Sigmoid colon (tissue), 7 donors: ENCODE results near the gene SCN9A. TPM values are rescaled to one million over a fixed set of nuclear protein-coding genes. Genes with fewer than 3 reads are reported as not detected.
"Not testable (repeated sequence)": the region's sequence is repeated elsewhere in the genome, so short reads cannot be mapped to it uniquely, and the experiment has no call there.

ENCODE experiments used
- DNase-seq: peaks from one replicate; pipeline ENCODE4 v3.0.0-alpha.2; 2019
- H3K27ac ChIP-seq, 4 donors: fragments of 200-600 bp; sonication (generic); one replicate each; pipeline ENCODE4 v1.5.1; 2016 to 2019; ENCODE audit warnings: mild to moderate bottlenecking in 1 of 4
- H3K27me3 ChIP-seq, 3 donors: fragments of 200-600 bp; sonication (generic); one replicate each; pipeline ENCODE4 v1.5.1; 2019; ENCODE audit warnings: mild to moderate bottlenecking in 1 of 3
- H3K36me3 ChIP-seq, 4 donors: fragments of 200-600 bp; sonication (generic); one replicate each; pipeline ENCODE4 v1.5.1; 2016 to 2019
- H3K4me1 ChIP-seq, 4 donors: fragments of 200-600 bp; sonication (generic); one replicate each; pipeline ENCODE4 v1.5.1; 2017 to 2019
- H3K4me3 ChIP-seq, 4 donors: fragments of 200-600 bp; sonication (generic); one replicate each; pipeline ENCODE4 v1.5.1; 2017 to 2019; ENCODE audit warnings: mild to moderate bottlenecking in 2 of 4, moderate library complexity in 1 of 4
- H3K9me3 ChIP-seq, 4 donors: fragments of 200-600 bp in 3 of 4; sonication (generic) in 3 of 4; one replicate each; pipeline versions ENCODE4 v1.5.1 to v1.6.1; 2013 to 2019
- EP300 ChIP-seq, 4 donors: sonication (generic); formaldehyde crosslinking; IDR thresholded peaks; one replicate each; pipeline ENCODE4 v1.6.1; 2017; ENCODE audit warnings: antibody characterized with exemption in 4 of 4
- POLR2A ChIP-seq, 2 donors: fragments of 450-650 bp; IDR thresholded peaks; one replicate each; pipeline ENCODE4 v1.6.1; 2016; ENCODE audit warnings: antibody characterized with exemption in 2 of 2, mild to moderate bottlenecking in 2 of 2, moderate library complexity in 2 of 2
- POLR2AphosphoS5 ChIP-seq, 4 donors: sonication (generic); formaldehyde crosslinking; IDR thresholded peaks; one replicate each; pipeline ENCODE4 v1.6.1; 2017; ENCODE audit warnings: antibody characterized with exemption in 4 of 4
- WGBS, 2 donors: extraction: QIAGEN DNeasy Blood & Tissue Kit; methylation state at CpG; one replicate each; pipeline ENCODE4 v1.1.7; 2013; 5-methylcytosine and 5-hydroxymethylcytosine counted together
- intact Hi-C: fragments of 100-400 bp; cut with DNase I; formaldehyde crosslinking; loops from one replicate; pipeline ENCODE4 v1.15.1; 2023
- polyA plus RNA-seq, 3 donors: library from polyadenylated mRNA; stranded (reverse); fragments of 200-250 nt; gene quantifications; one replicate each; pipeline ENCODE4 v1.2.3, GENCODE V29; 2013
- total RNA-seq, 4 donors: library from RNA; depleted of rRNA; stranded (reverse); fragments of >200 nt; gene quantifications; one replicate each; pipeline ENCODE4 v1.1.0, GENCODE V29; 2016
- TF ChIP-seq, protein P1 (sequence below), 4 experiments: fragments of 450-650 bp in 3 of 4; fragments of 200-600 bp in 1 of 4; IDR thresholded peaks; one replicate each; pipeline ENCODE4 v1.5.1; 2016 to 2019; ENCODE audit warnings: antibody characterized with exemption in 4 of 4, mild to moderate bottlenecking in 3 of 4, moderate library complexity in 2 of 4
- donor health status: healthy with polysubstance abuse.
- donor health status: Bipolar disorder and iron deficiency.
- donor health status: healthy.

The SCN9A gene
- total and polyA plus RNA-seq, 7 donors: 0.23 to 22.1 (median 14.3) TPM

DNA sequence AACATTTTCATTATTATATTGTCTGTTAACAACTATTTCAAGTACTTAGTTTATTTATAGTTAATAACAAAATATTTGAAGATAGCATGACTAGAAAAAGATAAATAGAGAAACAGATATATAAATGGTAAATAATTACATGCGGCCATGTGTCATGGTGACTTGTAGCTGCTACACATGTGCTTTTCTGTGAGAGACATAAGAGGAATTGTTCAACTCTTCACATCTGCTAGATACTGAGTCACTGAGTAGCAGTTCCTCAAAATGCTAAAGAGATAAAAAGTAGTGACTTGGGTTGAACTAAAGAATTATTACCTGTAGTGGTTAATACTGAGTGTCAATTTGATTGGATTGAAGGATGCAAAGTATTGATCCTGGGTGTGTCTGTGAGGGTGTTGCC is 37.5 kb upstream of the SCN9A start:
- Histone ChIP-seq H3K4me3 (no peak overlapping the region), H3K27me3 (no peaks in the 10 kb centered on the region), H3K27ac (no peak overlapping the region), H3K36me3 (peaks cover 0 to 20% (median 5%) of the 10 kb centered on the region in 4 donors), H3K9me3 (no peaks in the 10 kb centered on the region), H3K4me1 (peaks cover 0 to 16% (median 6%) of the 10 kb centered on the region in 4 donors)
- 86 to 89% methylated on average over 1 of the region's 1 CpG for whole genome bisulfite sequencing, 2 donors
- TF ChIP-seq POLR2AphosphoS5 (IDR thresholded peaks at IDR 0.05) (no peak), EP300 (IDR thresholded peaks at IDR 0.05) (no peak), POLR2A (IDR thresholded peaks at IDR 0.05) (no peak)
- TF ChIP-seq, protein P1, sequence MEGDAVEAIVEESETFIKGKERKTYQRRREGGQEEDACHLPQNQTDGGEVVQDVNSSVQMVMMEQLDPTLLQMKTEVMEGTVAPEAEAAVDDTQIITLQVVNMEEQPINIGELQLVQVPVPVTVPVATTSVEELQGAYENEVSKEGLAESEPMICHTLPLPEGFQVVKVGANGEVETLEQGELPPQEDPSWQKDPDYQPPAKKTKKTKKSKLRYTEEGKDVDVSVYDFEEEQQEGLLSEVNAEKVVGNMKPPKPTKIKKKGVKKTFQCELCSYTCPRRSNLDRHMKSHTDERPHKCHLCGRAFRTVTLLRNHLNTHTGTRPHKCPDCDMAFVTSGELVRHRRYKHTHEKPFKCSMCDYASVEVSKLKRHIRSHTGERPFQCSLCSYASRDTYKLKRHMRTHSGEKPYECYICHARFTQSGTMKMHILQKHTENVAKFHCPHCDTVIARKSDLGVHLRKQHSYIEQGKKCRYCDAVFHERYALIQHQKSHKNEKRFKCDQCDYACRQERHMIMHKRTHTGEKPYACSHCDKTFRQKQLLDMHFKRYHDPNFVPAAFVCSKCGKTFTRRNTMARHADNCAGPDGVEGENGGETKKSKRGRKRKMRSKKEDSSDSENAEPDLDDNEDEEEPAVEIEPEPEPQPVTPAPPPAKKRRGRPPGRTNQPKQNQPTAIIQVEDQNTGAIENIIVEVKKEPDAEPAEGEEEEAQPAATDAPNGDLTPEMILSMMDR (IDR thresholded peaks at IDR 0.05): no peak
- DNase-seq: no peak
- intact Hi-C loops: no loop called here

GRCh38 chr2:166411473-166412230 is 35.9 kb upstream of the SCN9A start:
- WGBS, 2 donors: 72 to 75% methylated on average over 6 of the region's 6 CpGs
- Histone ChIP-seq H3K27ac (no peak overlapping the region), H3K36me3 (peaks cover 0 to 31% (median 5%) of the 10 kb centered on the region in 4 donors), H3K9me3 (no peaks in the 10 kb centered on the region), H3K4me1 (peaks cover 0 to 16% (median 6%) of the 10 kb centered on the region in 4 donors), H3K27me3 (no peaks in the 10 kb centered on the region), H3K4me3 (no peak overlapping the region)
- TF ChIP-seq, protein P1 (IDR thresholded peaks at IDR 0.05): no peak
- no peak for TF ChIP-seq EP300 (IDR thresholded peaks at IDR 0.05)
- no peak for TF ChIP-seq POLR2AphosphoS5 (IDR thresholded peaks at IDR 0.05)
- no peak for TF ChIP-seq POLR2A (IDR thresholded peaks at IDR 0.05)
- intact Hi-C loops: no loop called here
- DNase-seq: no peak

DNA sequence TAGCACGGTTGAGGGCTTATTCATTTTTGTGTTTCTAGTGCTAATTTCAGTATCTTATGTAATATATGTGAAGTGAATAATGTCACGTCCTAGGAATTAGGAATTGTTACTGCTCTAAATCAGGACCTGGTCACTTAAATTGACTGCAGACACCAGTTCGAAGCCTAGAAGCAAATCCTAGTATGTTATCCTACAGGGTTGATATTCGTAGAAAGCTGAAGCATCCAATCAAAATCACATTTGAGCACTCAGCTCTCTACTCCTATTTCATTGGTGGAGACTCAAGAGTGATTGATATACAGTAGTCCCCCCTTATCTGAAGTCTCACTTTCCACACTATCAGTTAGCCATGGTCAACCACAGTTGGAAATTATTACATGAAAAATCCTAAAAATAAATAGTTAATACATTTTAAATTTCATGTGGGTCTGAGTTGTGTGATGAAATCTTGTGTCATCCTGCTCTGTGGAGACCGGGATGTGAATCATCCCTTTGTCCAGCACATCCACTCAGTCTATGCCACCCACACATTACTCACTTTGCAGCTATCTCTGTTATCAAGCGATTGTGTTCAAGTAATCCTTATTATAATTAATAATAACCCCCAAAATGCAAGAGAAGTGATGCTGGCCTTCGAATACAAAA is 35.2 kb upstream of the SCN9A start:
- Histone ChIP-seq H3K36me3 (peaks cover 0 to 31% (median 5%) of the 10 kb centered on the region in 4 donors), H3K4me1 (peaks cover 0 to 16% (median 6%) of the 10 kb centered on the region in 4 donors), H3K27me3 (no peaks in the 10 kb centered on the region), H3K4me3 (no peak overlapping the region), H3K27ac (no peak overlapping the region), H3K9me3 (no peaks in the 10 kb centered on the region)
- TF ChIP-seq POLR2A (IDR thresholded peaks at IDR 0.05): no peak
- no peak for DNase-seq
- intact Hi-C loops: no loop called here
- WGBS, 2 donors: 85 to 86% methylated on average over 7 of the region's 7 CpGs

GRCh38 chr2:166407746-166408145 is 32.0 kb upstream of the SCN9A start:
- H3K4me3 ChIP-seq, H3K9me3 ChIP-seq, H3K27ac ChIP-seq, intact Hi-C loops, DNase-seq, H3K27me3 ChIP-seq: not testable (repeated sequence)
- Histone ChIP-seq H3K36me3 (peaks cover 0 to 31% (median 5%) of the 10 kb centered on the region in 4 donors), H3K4me1 (peaks cover 0 to 24% (median 6%) of the 10 kb centered on the region in 4 donors)
- WGBS, 2 donors: 58 to 76% methylated on average over 2 of the region's 2 CpGs

DNA sequence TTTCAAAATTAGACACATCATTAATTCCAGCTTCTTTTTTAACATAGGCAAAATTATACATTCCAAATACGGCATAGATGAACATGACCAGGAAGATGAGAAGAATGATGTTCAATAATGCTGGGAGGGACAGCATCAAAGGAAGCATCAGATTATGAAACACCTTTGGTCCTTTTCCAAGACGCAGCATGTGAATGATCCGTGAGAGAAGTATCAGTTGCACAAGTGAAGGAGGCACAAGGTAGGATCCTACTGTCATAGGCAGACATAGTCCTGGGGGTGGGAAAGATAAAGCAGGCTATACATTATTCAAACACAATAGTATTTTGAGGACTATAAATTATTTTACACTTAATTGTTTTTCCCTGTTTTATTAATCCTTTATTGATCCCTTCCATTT is 30.6 kb upstream of the SCN9A start:
- TF ChIP-seq EP300 (IDR thresholded peaks at IDR 0.05): no peak
- TF ChIP-seq POLR2A (IDR thresholded peaks at IDR 0.05): no peak
- TF ChIP-seq, protein P1 (IDR thresholded peaks at IDR 0.05): no peak
- no peak for TF ChIP-seq POLR2AphosphoS5 (IDR thresholded peaks at IDR 0.05)

More for the DNA sequence above, 30.6 kb upstream of the SCN9A start:
- no peak overlapping the region for H3K27ac ChIP-seq
- no peak for DNase-seq
- H3K4me3 ChIP-seq: no peak overlapping the region
- H3K4me1 ChIP-seq: peaks cover 0 to 10% (median 1%) of the 10 kb centered on the region in 4 donors
- no peaks in the 10 kb centered on the region for H3K9me3 ChIP-seq
- H3K36me3 ChIP-seq: peaks cover 0 to 31% (median 5%) of the 10 kb centered on the region in 4 donors
- WGBS, 2 donors: 85 to 91% methylated on average over 3 of the region's 3 CpGs
- no peaks in the 10 kb centered on the region for H3K27me3 ChIP-seq
- intact Hi-C loops: no loop called here
